Duodenal mucosa (tissue), 2 donors: ENCODE measurements around the gene DOK1.

ENCODE experiments used
- H3K27ac ChIP-seq: one replicate; pipeline ENCODE4 v1.7.0; 2013; ENCODE audit warnings: low read depth, low read length
- H3K27me3 ChIP-seq, 2 donors: one replicate each; pipeline ENCODE4 v1.7.0; 2013; ENCODE audit warnings: low read length in 2 of 2, control low read depth in 1 of 2; ENCODE audit not compliant: insufficient read depth in 2 of 2, control insufficient read depth in 1 of 2
- H3K36me3 ChIP-seq, 2 donors: one replicate each; pipeline ENCODE4 v1.7.0; 2013; ENCODE audit warnings: low read length in 2 of 2, control low read depth in 1 of 2; ENCODE audit not compliant: insufficient read depth in 2 of 2, control insufficient read depth in 1 of 2
- H3K4me1 ChIP-seq, 2 donors: one replicate each; pipeline ENCODE4 v1.7.0; 2013; ENCODE audit warnings: low read length in 2 of 2, control low read depth in 1 of 2; ENCODE audit not compliant: insufficient read depth in 2 of 2, control insufficient read depth in 1 of 2
- H3K4me3 ChIP-seq, 2 donors: one replicate each; pipeline ENCODE4 v1.7.0; 2013; ENCODE audit warnings: low read length in 2 of 2, low read depth in 1 of 2
- H3K9ac ChIP-seq, 2 donors: one replicate each; pipeline ENCODE4 v1.7.0; 2013; ENCODE audit warnings: low read length in 2 of 2, low read depth in 1 of 2
- H3K9me3 ChIP-seq, 2 donors: one replicate each; pipeline ENCODE4 v1.7.0; 2013; ENCODE audit warnings: low read length in 2 of 2, control low read depth in 1 of 2; ENCODE audit not compliant: control insufficient read depth in 1 of 2

The DOK1 gene

DNA sequence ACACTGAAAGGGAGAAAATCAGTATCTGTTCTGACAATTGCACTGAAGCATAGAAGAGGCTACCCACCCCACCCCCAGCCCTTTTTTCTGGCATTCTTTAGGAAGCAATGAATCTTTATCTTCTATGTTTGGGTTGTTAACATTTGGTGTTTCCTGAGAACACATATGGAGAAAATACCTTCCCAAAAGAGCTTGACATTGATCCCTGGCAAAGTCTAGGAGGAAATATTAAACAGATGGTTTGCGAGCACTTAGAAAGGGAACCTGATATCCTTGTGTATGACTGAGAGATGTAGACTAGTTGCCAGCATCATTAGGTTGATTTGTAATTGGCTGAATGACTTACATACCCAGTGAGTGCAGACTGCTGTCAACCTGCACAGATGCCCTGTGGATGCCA, 42.9 kb downstream of the DOK1 start:
- Histone ChIP-seq H3K27ac (no peak overlapping the region), H3K27me3 (peaks cover 0 to 6% of the 10 kb centered on the region in 2 donors), H3K9ac (no peak overlapping the region)

DNA sequence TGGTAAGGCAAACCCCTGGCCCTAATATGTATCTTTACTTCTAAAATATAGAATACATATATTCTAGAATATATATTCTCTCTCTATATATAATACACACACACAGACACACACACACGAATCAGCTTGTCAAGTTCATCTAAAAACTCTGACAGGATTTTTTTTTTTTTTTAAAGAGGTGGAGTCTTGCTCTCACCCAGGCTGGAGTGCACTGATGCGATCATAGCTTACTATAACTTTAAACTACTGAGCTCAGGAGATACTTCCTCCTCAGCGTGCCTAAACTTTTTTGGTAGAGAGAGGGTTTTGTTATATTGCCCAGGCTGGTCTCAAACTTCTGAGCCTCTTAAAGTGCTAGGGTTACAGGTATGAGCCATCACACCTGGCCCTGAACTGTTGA, 45.2 kb downstream of the DOK1 start:
- Histone ChIP-seq H3K4me3 (no peak overlapping the region), H3K4me1 (no peaks in the 10 kb centered on the region), H3K9me3 (no peaks in the 10 kb centered on the region), H3K9ac (no peak overlapping the region), H3K27me3 (peaks cover 0 to 9% of the 10 kb centered on the region in 2 donors), H3K36me3 (no peaks in the 10 kb centered on the region), H3K27ac (no peak overlapping the region)

More for the DNA sequence above, 42.9 kb downstream of the DOK1 start:
- Histone ChIP-seq H3K9me3 (no peaks in the 10 kb centered on the region), H3K4me3 (no peak overlapping the region), H3K4me1 (peaks cover 0 to 5% of the 10 kb centered on the region in 2 donors), H3K36me3 (no peaks in the 10 kb centered on the region)

DNA sequence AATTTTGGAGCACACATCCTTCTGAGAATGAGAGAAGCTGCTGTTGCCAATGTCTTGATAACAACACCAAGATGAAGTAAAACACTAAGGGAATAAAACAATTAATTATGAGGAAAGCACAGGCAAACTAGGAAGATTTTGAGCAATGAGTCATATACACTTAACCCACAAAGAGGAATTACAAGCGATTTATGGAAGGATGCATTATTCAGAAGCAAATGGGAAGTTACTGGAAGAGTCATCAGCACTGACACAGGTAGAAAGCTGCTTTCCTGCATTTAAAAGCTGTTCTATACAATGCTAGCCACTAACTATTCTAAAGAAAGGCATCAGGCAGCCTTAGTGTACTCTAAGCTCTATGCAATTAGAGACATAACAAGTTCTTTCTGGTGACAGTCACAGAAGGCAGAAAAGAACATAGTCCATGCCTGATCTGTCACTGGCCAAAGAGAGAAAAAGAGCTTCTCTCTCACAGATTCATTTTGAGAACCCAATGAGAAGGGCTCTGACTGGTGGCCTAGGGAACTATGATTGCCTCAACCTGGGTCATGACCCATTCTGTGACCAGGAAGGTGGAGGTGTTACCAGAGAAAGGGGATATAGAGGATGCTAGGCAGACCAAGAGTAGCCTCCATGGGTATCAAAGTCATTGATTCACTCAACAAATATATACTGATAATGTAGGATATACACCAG, 48.2 kb downstream of the DOK1 start:
- no peak overlapping the region for H3K4me3 ChIP-seq
- H3K27ac ChIP-seq, result no peak overlapping the region
- H3K27me3 ChIP-seq, result peaks cover 0 to 12% of the 10 kb centered on the region in 2 donors
- no peaks in the 10 kb centered on the region for H3K4me1 ChIP-seq
- H3K9me3 ChIP-seq, result no peaks in the 10 kb centered on the region
- H3K9ac ChIP-seq, result no peak overlapping the region
- no peaks in the 10 kb centered on the region for H3K36me3 ChIP-seq

DNA sequence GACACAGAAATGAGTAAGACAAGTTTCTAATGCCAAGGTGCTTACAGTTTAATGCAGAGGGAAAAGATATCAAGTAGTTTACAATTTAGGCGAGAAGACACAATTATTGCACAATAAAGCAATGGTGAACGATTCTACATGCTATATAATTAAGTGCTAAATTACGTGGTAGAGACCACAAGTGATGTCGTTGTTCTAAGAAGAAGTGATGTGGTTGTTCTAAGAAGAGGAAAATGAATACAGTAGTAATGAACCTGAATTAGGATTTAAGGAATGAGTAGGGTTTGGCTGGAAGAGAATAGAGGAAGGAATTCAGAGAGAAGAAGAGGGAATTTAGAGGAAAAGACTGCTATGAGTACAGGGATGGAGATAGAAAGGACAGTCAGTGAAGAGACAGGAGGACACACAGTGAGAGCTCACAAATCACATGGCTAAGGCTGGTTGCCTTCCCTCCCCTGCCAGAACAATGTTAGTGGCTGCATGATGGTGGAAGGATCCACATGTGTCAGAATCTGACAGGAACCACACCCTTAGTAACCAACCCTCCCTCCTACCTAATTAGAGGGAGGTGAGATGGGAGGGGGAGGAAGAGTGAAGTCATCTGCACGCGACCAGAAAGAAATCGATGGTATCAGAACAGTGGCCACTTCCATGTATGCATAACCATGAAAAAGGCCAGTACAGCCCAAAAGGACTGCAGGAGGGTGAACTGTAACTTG, 48.9 kb downstream of the DOK1 start:
- H3K9ac ChIP-seq, result no peak overlapping the region
- no peaks in the 10 kb centered on the region for H3K9me3 ChIP-seq
- no peak overlapping the region for H3K4me3 ChIP-seq
- H3K27ac ChIP-seq, result no peak overlapping the region
- H3K27me3 ChIP-seq, result peaks cover 0 to 12% of the 10 kb centered on the region in 2 donors
- H3K4me1 ChIP-seq, result no peaks in the 10 kb centered on the region
- no peaks in the 10 kb centered on the region for H3K36me3 ChIP-seq

DNA sequence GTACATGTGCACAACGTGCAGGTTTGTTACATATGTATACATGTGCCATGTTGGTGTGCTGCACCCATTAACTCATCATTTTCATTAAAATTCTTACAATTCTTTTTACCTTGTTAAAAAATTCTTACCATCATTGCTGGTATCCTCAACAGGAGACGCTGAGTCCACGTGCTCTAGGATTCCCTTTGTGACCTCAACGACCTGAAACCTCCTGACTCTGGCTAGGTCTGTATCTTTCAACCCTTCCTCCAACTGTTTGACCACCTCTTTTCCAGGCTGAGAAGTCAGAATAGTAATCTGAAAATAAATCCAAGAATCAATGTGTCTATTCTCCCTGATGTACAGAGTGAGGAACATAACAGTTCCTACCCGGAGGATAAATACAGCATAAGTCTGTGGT, 52.4 kb downstream of the DOK1 start:
- no peaks in the 10 kb centered on the region for H3K36me3 ChIP-seq
- no peak overlapping the region for H3K9ac ChIP-seq
- no peak overlapping the region for H3K27ac ChIP-seq
- H3K27me3 ChIP-seq, result peaks cover 0 to 12% of the 10 kb centered on the region in 2 donors
- H3K9me3 ChIP-seq, result no peaks in the 10 kb centered on the region
- no peak overlapping the region for H3K4me3 ChIP-seq
- H3K4me1 ChIP-seq, result no peaks in the 10 kb centered on the region
